HG03095 (cell line): ENCODE results near the gene B3GAT1.

Source experiments
- ATAC-seq: cut with Tn5 transposase; IDR thresholded peaks from one replicate; pipeline ENCODE4 v1.9.1; 2021; ENCODE audit warnings: moderate library complexity; ENCODE audit not compliant: unreplicated experiment

The B3GAT1 gene

DNA sequence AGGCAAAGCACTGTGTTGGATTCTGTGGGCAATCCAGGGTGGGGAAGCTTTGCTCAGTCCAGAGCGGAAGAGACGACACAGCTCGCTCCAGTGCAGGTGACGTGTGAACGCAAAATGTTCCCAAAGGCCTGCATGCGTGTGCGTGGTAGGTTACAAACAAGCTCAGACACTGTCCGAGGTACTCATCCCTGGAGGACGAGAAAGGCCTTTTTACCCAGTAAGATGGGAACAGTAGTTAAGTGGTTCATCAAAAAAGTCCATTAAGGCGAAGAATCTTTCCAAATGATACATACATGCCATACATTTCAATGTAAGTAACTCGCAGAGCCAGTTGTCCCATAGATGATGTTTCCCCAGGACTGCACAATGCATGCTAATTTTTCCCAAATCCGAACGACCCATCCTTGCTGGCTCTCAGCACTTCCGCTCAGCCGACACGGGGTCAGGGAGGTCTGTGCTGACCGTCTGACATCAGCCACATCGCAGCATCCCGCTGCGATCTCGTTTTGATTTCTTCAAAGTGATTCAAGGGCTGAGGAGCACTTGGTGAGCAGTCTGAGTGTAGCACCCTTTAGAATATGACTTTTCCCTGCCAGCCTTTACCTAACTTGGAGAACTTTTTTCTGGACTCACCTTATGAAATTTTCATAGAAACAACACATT lies 19.0 kb downstream of the B3GAT1 start:
- ATAC-seq = no peak

DNA sequence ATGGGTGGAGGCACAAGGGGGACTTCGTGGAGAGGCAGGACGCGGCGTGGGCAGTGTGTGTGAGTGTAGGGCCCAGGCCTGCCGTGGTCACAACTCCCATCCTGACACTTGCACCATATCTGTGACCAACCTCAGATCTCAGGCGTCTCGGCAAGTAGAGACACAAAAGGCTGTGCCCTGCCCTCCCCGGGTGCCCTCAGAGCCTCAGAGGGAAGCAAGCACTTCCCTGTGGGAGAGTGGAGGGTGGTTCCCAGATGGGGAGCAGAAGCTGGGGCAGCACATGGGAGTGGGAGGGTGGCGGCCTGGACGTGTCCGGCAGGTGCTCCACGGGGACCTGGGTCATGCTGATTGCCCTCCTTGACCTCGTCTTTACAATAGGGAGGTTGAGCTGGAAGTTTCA lies 20.4 kb downstream of the B3GAT1 start:
- no peak for ATAC-seq

DNA sequence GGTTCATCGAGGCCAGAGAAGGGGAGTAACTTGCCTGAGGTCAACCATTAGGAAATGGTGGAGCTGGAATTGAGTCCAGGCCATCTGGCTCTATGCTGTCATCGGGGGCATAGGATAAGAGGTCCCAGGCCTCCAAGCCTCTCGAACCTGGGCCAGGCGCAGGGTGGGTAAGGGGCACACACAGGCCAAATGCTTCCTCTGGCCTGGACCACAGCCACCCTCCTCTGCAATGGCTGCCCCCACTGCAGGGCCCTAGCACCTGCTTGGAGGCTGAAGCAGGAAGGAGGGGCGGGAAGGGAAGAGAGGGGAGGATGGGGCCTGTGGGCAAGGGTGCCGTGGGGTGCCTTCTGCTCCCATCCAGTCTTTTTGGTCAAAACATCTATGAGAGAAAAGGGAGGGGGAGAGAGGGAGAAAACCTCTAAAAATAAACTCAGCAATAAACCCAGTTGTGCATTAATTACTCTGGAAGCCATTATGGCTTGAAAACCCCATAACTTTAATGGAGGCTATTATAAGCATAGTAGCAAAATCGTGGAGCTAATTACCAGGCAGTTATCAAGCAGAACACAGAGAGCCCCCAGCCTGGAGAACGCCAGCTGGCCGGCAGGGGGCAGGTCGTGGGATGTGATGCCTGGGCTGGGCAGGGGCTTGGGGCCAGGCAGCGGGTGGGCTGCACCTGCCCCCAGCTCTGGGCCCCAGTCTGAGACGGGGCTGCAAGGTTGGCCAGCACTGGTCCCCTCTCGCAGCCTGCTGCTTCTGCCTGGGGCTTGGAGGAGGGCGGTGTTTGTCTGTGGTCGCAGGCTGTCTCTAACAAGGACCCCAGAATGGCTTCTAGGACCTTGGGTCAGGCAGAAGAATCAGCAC lies 21.1 kb downstream of the B3GAT1 start:
- no peak for ATAC-seq

- no peak for ATAC-seq
Measured at GRCh38 chr11:134389464-134390180, 22.4 kb downstream of the B3GAT1 start.

DNA sequence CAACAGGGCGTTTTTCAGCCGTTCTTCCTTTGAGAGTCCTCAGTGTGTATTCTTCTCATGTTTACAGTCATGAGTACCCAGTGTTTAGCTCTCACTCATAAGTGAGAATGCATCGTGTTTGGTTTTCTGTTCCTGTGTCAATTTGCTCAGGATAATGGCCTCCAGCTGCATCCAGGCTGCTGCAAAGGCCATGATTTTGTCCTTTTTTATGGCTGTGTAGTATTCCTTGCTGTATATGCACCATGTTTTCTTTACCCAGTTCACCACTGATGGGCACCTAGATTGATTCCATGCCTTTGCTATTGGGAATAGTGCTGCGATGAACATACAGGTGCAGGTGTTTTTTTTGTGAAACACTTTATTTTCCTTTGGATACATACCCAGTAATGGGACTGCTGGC lies 23.5 kb downstream of the B3GAT1 start:
- no peak for ATAC-seq

GRCh38 chr11:134387501-134387900 lies 24.5 kb downstream of the B3GAT1 start:
- no peak for ATAC-seq

DNA sequence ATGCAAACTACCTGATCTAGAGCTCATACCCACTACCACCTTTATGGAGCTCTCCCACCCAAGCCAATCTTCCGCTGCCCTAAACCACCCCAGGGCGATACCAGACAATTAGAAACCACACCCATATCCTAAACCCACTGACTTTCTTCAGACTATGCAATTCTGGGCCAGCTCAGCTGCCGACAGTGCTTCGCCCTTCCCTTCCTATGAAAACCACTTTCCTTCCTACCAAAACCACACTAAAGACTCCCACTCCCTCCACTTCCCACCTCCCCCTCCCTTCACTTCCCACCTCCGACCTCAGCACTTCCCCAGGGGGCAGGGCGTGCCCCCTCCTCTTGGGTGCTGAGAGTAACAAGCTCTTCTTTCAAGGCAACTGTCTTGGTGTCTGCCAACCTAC lies 25.1 kb downstream of the B3GAT1 start:
- ATAC-seq = no peak

- no peak for ATAC-seq
Measured at GRCh38 chr11:134385774-134386565, 26.1 kb downstream of the B3GAT1 start.

DNA sequence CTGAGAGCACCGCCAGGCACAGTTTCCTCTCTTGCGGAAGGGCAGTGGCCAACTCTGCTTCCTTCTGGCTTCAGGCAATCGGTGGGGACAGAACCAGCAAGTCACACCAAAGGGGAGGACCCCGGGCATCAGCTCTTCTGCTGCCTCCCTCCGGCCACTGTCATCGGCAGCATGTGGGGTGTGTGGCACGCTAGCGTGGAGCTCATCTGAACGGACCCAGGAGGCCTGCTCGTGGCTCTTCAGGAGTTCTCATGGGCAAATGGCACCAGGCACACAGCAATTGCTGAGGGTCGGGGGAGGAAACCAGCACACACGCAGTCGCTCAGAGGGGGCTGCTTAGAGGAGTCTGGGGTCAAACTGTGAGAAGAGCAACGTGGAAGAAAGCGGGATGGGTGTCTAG lies 26.9 kb downstream of the B3GAT1 start:
- ATAC-seq = no peak

DNA sequence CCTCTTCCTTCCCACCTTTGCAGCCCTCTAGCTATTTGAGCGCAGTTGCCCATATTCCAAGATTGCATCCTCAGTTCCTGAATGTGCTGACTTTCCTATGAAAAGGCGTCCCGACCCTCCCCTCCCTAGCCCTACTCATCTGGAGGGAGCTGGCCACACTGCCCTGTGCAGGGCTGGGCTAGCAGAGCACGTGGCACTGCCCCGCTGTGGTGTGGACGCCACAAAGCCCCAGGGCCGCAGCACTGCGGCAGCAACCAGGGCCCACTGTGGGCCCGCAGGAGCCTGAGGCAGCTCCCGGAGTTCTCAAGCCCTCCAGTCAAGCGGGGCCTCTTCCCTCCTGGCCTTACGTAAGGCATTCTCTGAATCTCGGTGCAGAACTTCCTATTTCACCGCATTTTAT lies 27.6 kb downstream of the B3GAT1 start:
- ATAC-seq = no peak

GRCh38 chr11:134383576-134384221 lies 28.3 kb downstream of the B3GAT1 start:
- ATAC-seq = no peak

DNA sequence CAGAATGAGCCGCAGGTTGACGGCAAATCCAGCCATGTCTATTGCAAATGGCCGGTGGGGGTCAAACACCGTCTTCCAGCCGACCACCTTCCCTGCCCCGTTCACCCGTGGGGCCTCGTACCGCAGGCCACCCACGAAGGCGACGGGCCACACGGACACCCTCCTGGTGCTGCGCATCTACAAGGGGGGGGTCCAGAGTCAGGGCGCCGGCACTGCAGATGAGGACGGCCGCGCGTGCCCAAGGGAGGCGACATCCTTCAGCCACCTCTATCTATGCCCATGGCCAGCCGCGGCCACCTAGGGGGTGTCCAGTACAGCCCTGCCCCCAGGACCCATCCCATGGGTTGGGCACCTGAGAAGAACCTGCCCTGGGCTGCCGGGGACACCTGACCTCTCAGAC lies 29.2 kb downstream of the B3GAT1 start:
- ATAC-seq = no peak

- no peak for ATAC-seq
Measured at GRCh38 chr11:134382257-134382656, 29.8 kb downstream of the B3GAT1 start.

DNA sequence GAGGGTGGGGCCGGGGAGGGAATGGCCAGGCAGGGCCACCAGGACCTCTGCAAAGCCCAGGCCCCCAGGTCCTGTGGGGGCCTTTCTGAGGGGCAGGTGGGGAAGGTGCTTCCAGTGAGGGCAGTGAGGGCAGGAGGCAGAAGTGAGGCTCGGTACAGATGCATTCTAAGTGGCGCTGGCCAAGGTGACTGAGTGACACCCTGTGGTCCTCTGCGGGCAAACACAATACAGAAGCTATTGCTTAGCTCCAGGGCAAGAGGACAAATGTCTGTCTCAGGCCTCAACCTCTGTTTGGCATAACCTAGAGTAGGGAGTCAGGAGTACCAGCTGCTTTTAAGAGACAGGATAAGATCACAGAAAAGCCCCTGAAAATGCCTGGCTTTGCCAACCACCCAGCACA lies 31.3 kb downstream of the B3GAT1 start:
- no peak for ATAC-seq

DNA sequence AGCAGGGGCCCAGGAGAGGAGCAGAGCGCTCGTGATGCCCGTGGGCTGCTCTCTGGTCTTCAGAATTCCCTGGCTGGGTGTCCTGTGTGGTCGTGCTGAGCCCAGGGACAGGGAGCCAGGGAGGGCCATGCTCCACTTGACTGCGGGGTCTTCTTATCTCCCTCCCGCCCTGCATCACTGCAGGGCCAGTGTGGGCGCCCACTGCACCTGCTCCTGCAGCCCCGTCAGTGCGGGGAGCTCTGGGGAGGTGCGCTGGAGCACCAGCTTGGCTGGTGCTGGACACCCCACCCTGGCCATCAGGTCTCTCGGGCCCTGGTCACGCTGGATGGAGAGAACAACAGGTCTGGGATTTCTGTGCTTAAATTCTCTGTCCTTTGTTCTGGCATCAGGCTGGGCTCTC lies 31.8 kb downstream of the B3GAT1 start:
- ATAC-seq = no peak

GRCh38 chr11:134379241-134379640 lies 32.8 kb downstream of the B3GAT1 start:
- no peak for ATAC-seq

DNA sequence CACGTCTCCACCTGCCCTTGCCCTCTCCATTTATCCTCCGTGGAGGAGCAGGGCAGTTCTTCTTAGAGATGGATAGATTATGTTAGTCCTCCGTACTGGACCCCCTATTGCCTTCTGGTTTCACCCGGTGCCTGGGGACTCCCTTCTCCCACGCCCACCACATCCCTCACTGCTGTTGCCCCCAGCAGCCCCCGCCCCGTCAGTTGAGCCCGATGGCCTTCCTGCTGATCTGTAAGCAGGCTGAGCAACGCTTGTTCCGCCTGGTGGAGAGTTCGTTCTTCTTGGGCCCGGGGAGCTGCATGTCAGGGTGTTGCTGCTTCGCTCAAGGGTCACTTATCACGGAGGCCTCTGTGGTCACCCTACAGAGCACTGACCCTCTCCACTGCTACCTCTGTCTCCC lies 34.2 kb downstream of the B3GAT1 start:
- ATAC-seq = no peak

DNA sequence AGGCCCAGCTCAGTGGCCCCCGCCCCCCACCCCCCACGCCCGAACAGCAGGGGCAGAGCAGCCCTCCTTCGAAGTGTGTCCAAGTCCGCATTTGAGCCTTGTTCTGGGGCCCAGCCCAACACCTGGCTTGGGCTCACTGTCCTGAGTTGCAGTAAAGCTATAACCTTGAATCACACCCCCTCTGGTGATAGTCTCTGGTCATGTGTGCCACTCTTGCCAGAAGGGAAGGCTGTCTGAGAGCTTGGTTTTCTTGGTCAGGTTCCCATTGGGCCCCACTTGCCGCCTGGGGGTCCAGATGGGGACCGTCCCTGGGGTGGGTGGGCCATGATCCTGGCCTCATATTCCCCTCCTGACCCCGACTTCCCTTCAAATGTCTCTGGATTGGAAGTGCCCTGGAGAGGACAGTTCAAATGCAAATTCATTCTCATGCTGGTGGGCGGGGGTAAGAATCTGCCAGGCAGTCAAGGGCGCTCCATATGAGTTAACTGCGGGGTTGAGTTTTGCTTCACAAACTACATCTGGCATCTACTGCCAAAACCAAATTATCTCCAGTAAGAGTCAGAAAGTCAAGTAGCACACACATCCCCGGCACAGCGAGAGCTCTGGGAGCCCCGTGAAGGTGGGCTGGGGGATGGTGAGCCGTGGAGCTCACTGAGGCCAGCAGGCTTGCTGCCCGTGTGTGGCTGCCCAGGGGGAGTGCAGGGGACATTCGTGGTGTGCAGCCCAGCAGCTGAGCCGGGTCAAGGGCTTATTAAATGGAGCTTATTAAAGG lies 35.7 kb downstream of the B3GAT1 start:
- no peak for ATAC-seq

- no peak for ATAC-seq
Measured at GRCh38 chr11:134374891-134375550, 37.0 kb downstream of the B3GAT1 start.
